WTC11 (cell line): ENCODE data around the gene STAG2. TPM values are rescaled to one million over a fixed set of nuclear protein-coding genes. Genes with fewer than 3 reads are reported as not detected.

Experiments
- ATAC-seq: fragments of 200-7000 bp; cut with Tn5 transposase; 2 replicates; pipeline ENCODE4 v1.10.0; 2021; ENCODE audit warnings: mild to moderate bottlenecking, moderate library complexity
- CTCF ChIA-PET: fragments of 300-600 bp; sonication (Branson Sonifier 250); formaldehyde crosslinking; loops from one replicate; lab custom pipeline; 2021; ENCODE audit warnings: antibody characterized with exemption; lab: Charles Lee
- POLR2A ChIA-PET: fragments of 350-600 bp; sonication (Branson Sonifier 250); formaldehyde crosslinking; loops from one replicate; lab custom pipeline; 2021; ENCODE audit warnings: antibody characterized with exemption; lab: Charles Lee
- DNase-seq: peaks from one replicate; pipeline ENCODE4 v3.0.0; 2021; ENCODE audit warnings: low spot score
- H3K27ac Mint-ChIP-seq: 2 replicates; pipeline ENCODE4 v1.8.0; 2021; ENCODE audit warnings: mixed read lengths
- H3K27me3 Mint-ChIP-seq: 2 replicates; pipeline ENCODE4 v1.8.0; 2021; ENCODE audit warnings: low read depth, mild to moderate bottlenecking, moderate library complexity, mixed read lengths
- H3K36me3 Mint-ChIP-seq: 2 replicates; pipeline ENCODE4 v1.8.0; 2021; ENCODE audit warnings: mixed read lengths
- H3K4me1 Mint-ChIP-seq: 2 replicates; pipeline ENCODE4 v1.8.0; 2022; ENCODE audit warnings: mixed read lengths
- H3K4me3 Mint-ChIP-seq: 2 replicates; pipeline ENCODE4 v1.8.0; 2021; ENCODE audit warnings: mild to moderate bottlenecking, moderate library complexity, mixed read lengths
- H3K9me3 Mint-ChIP-seq: 2 replicates; pipeline ENCODE4 v1.8.0; 2021; ENCODE audit warnings: mixed read lengths
- CBFB ChIP-seq: sonication (generic); formaldehyde crosslinking; IDR thresholded peaks from 2 replicates; pipeline ENCODE4 v1.8.1; 2022; ENCODE audit warnings: mild to moderate bottlenecking, low read depth, missing genetic modification reagents
- E2F5 ChIP-seq: sonication (generic); formaldehyde crosslinking; IDR thresholded peaks from 2 replicates; pipeline ENCODE4 v1.8.1; 2022; ENCODE audit warnings: mild to moderate bottlenecking, moderate library complexity, missing genetic modification reagents
- ELF4 ChIP-seq: sonication (generic); formaldehyde crosslinking; IDR thresholded peaks from 2 replicates; pipeline ENCODE4 v1.8.1; 2022; ENCODE audit warnings: low read depth, mild to moderate bottlenecking, moderate library complexity, missing genetic modification reagents
- ESRRA ChIP-seq: sonication (generic); formaldehyde crosslinking; IDR thresholded peaks from 2 replicates; pipeline ENCODE4 v1.8.1; 2022; ENCODE audit warnings: mild to moderate bottlenecking, missing genetic modification reagents, borderline replicate concordance
- FOXK1 ChIP-seq: sonication (generic); formaldehyde crosslinking; IDR thresholded peaks from 2 replicates; pipeline ENCODE4 v1.8.0; 2022; ENCODE audit warnings: mild to moderate bottlenecking, moderate library complexity, missing genetic modification reagents
- GABPB1 ChIP-seq: sonication (generic); formaldehyde crosslinking; IDR thresholded peaks from 2 replicates; pipeline ENCODE4 v1.8.1; 2023; ENCODE audit warnings: mild to moderate bottlenecking, missing genetic modification reagents
- GRHL2 ChIP-seq: fragments of 250-450 bp; sonication (Bioruptor Pico); IDR thresholded peaks from 2 replicates; pipeline ENCODE4 v1.8.0; 2022; ENCODE audit warnings: mild to moderate bottlenecking, moderate library complexity; ENCODE audit not compliant: insufficient replicate concordance, severe bottlenecking
- GTF2I ChIP-seq: fragments of 250-450 bp; sonication (Bioruptor Pico); conservative IDR thresholded peaks from 2 replicates; pipeline ENCODE4 v1.4.0; 2021; ENCODE audit warnings: mild to moderate bottlenecking
- MXD4 ChIP-seq: fragments of 250-450 bp; sonication (Bioruptor Pico); IDR thresholded peaks from 2 replicates; pipeline ENCODE4 v1.8.0; 2021; ENCODE audit warnings: mild to moderate bottlenecking, moderate library complexity, borderline replicate concordance
- NFATC4 ChIP-seq: fragments of 250-450 bp; sonication (Bioruptor Pico); IDR thresholded peaks from 2 replicates; pipeline ENCODE4 v1.9.0; 2021; ENCODE audit warnings: mild to moderate bottlenecking
- NR1H2 ChIP-seq: sonication (generic); formaldehyde crosslinking; IDR thresholded peaks from 2 replicates; pipeline ENCODE4 v1.9.0; 2021; ENCODE audit warnings: mild to moderate bottlenecking, moderate library complexity, missing genetic modification reagents
- OVOL2 ChIP-seq: fragments of 250-450 bp; sonication (Bioruptor Pico); IDR thresholded peaks from 2 replicates; pipeline ENCODE4 v1.9.0; 2021; ENCODE audit warnings: mild to moderate bottlenecking, borderline replicate concordance
- PRDM15 ChIP-seq: sonication (generic); formaldehyde crosslinking; IDR thresholded peaks from 2 replicates; pipeline ENCODE4 v1.8.0; 2022; ENCODE audit warnings: missing genetic modification reagents
- SOX15 ChIP-seq: fragments of 250-450 bp; sonication (Bioruptor Pico); IDR thresholded peaks from 2 replicates; pipeline ENCODE4 v1.9.0; 2021; ENCODE audit warnings: mild to moderate bottlenecking
- STAT6 ChIP-seq: sonication (generic); formaldehyde crosslinking; conservative IDR thresholded peaks from 2 replicates; pipeline ENCODE4 v1.8.1; 2023; ENCODE audit warnings: mild to moderate bottlenecking, low read depth, missing genetic modification reagents, moderate library complexity
- ZNF219 ChIP-seq: sonication (generic); formaldehyde crosslinking; IDR thresholded peaks from 2 replicates; pipeline ENCODE4 v1.8.0; 2023; ENCODE audit warnings: missing genetic modification reagents, mild to moderate bottlenecking, borderline replicate concordance
- ZNF232 ChIP-seq: sonication (generic); formaldehyde crosslinking; IDR thresholded peaks from 2 replicates; pipeline ENCODE4 v1.8.0; 2022; ENCODE audit warnings: mild to moderate bottlenecking, missing genetic modification reagents
- ZNF317 ChIP-seq: sonication (generic); formaldehyde crosslinking; IDR thresholded peaks from 2 replicates; pipeline ENCODE4 v1.8.1; 2023; ENCODE audit warnings: low read depth, mild to moderate bottlenecking, moderate library complexity, missing genetic modification reagents, borderline replicate concordance
- ZNF396 ChIP-seq: fragments of 250-450 bp; sonication (Bioruptor Pico); IDR thresholded peaks from 2 replicates; pipeline ENCODE4 v1.8.0; 2021; ENCODE audit warnings: mild to moderate bottlenecking, moderate library complexity, borderline replicate concordance
- ZNF671 ChIP-seq: fragments of 250-450 bp; sonication (Bioruptor Pico); IDR thresholded peaks from 2 replicates; pipeline ENCODE4 v1.8.0; 2021; ENCODE audit warnings: mild to moderate bottlenecking
- ZSCAN18 ChIP-seq: fragments of 250-450 bp; sonication (Bioruptor Pico); IDR thresholded peaks from 2 replicates; pipeline ENCODE4 v2.1.2; 2022; ENCODE audit warnings: mild to moderate bottlenecking, moderate library complexity
- total RNA-seq: library from RNA; stranded (reverse); gene quantifications from 3 replicates; pipeline ENCODE4 v1.2.3, GENCODE V29; 2021

Gene STAG2
- total RNA-seq, 1 experiment from 2014 or later: 70.5 TPM

GRCh38 chrX:124086411-124086810 lies 124.9 kb downstream of the STAG2 start:
- CTCF ChIA-PET: no interaction called here
- H3K4me3 Mint-ChIP-seq: no peak overlapping the region
- peaks cover 54% of the 10 kb centered on the region for H3K36me3 Mint-ChIP-seq
- H3K4me1 Mint-ChIP-seq: no peaks in the 10 kb centered on the region
- H3K27me3 Mint-ChIP-seq: no peaks in the 10 kb centered on the region
- POLR2A ChIA-PET: no interaction called here
- no peak overlapping the region for H3K27ac Mint-ChIP-seq
- ATAC-seq: no peak
- H3K9me3 Mint-ChIP-seq: no peaks in the 10 kb centered on the region
- no peak for DNase-seq
- TF ChIP-seq PRDM15: no peak
- no peak for TF ChIP-seq ESRRA (CRISPR knock-in tag)
- no peak for TF ChIP-seq FOXK1 (CRISPR knock-in tag)
- no peak for TF ChIP-seq GABPB1 (CRISPR knock-in tag)

GRCh38 chrX:124087000-124087746 lies 125.7 kb downstream of the STAG2 start:
- Mint-ChIP-seq H3K9me3 (no peaks in the 10 kb centered on the region), H3K4me1 (no peaks in the 10 kb centered on the region), H3K36me3 (peaks cover 57% of the 10 kb centered on the region), H3K4me3 (no peak overlapping the region), H3K27me3 (no peaks in the 10 kb centered on the region), H3K27ac (no peak overlapping the region)
- ChIA-PET CTCF (no interaction called here), POLR2A (no interaction called here)
- DNase-seq (no peak), ATAC-seq (no peak)
- TF ChIP-seq OVOL2 (no peak), GTF2I (no peak), NFATC4 (CRISPR knock-in tag) (no peak), ZSCAN18 (CRISPR knock-in tag) (no peak), ZNF219 (CRISPR knock-in tag) (no peak), GRHL2 (CRISPR knock-in tag) (no peak), SOX15 (CRISPR knock-in tag) (no peak), ZNF317 (CRISPR knock-in tag) (no peak), ZNF671 (CRISPR knock-in tag) (no peak), CBFB (CRISPR knock-in tag) (no peak), GABPB1 (CRISPR knock-in tag) (no peak), ELF4 (CRISPR knock-in tag) (no peak)

- ChIA-PET CTCF (no interaction called here), POLR2A (no interaction called here)
- TF ChIP-seq NR1H2 (CRISPR knock-in tag) (no peak), STAT6 (no peak), ZNF396 (CRISPR knock-in tag) (no peak), ZNF232 (CRISPR knock-in tag) (no peak), E2F5 (CRISPR knock-in tag) (no peak), MXD4 (CRISPR knock-in tag) (no peak)
- Mint-ChIP-seq H3K36me3 (peaks cover 57% of the 10 kb centered on the region), H3K4me1 (no peaks in the 10 kb centered on the region), H3K27ac (no peak overlapping the region), H3K9me3 (no peaks in the 10 kb centered on the region), H3K4me3 (no peak overlapping the region), H3K27me3 (no peaks in the 10 kb centered on the region)
- ATAC-seq (no peak), DNase-seq (no peak)
Observed at GRCh38 chrX:124093222-124093621, 131.7 kb downstream of the STAG2 start.
